Mesenchymal stem cell (in vitro differentiated cells and primary cell): ENCODE measurements around the gene ANKS1B.

Source experiments
- DNase-seq: peaks from one replicate; pipeline ENCODE4 v3.0.0-alpha.2; 2013
- H2AFZ ChIP-seq: one replicate; pipeline ENCODE4 v1.6.1; 2013; ENCODE audit warnings: low read depth, mild to moderate bottlenecking, control low read depth, inconsistent platforms, low read length, moderate library complexity
- H2AK5ac ChIP-seq: 2 replicates; pipeline ENCODE4 v1.6.1; 2013; ENCODE audit warnings: low read length, moderate library complexity, mild to moderate bottlenecking, inconsistent platforms; ENCODE audit not compliant: severe bottlenecking
- H2BK120ac ChIP-seq: one replicate; pipeline ENCODE4 v1.6.1; 2013; ENCODE audit warnings: low read depth, mild to moderate bottlenecking, inconsistent platforms, low read length, moderate library complexity
- H2BK12ac ChIP-seq, 2 experiments: one replicate each; pipeline ENCODE4 v1.6.1; 2013; ENCODE audit warnings: inconsistent platforms in 2 of 2, low read length in 2 of 2, mild to moderate bottlenecking in 2 of 2, moderate library complexity in 2 of 2, control low read depth in 1 of 2
- H2BK15ac ChIP-seq: one replicate; pipeline ENCODE4 v1.6.1; 2013; ENCODE audit warnings: mild to moderate bottlenecking, low read depth, inconsistent platforms; ENCODE audit not compliant: poor library complexity, severe bottlenecking
- H2BK5ac ChIP-seq: 2 replicates; pipeline ENCODE4 v1.6.1; 2013; ENCODE audit warnings: low read depth, mild to moderate bottlenecking, low read length, control low read depth, inconsistent platforms; ENCODE audit not compliant: poor library complexity, severe bottlenecking
- H3K14ac ChIP-seq, 2 experiments: one replicate each; pipeline ENCODE4 v1.6.1; 2013; ENCODE audit warnings: inconsistent platforms in 2 of 2, low read length in 2 of 2, control low read depth in 1 of 2, mild to moderate bottlenecking in 1 of 2, moderate library complexity in 1 of 2
- H3K18ac ChIP-seq, 2 experiments: one replicate each; pipeline ENCODE4 v1.6.1; 2013; ENCODE audit warnings: inconsistent platforms in 2 of 2, low read length in 2 of 2, control low read depth in 1 of 2, low read depth in 1 of 2, mild to moderate bottlenecking in 1 of 2
- H3K23ac ChIP-seq, 2 experiments: one replicate each; pipeline ENCODE4 v1.6.1; 2013; ENCODE audit warnings: inconsistent platforms in 2 of 2, low read length in 2 of 2, mild to moderate bottlenecking in 2 of 2, moderate library complexity in 2 of 2, control low read depth in 1 of 2
- H3K27ac ChIP-seq: 2 replicates; pipeline ENCODE4 v1.5.1; 2013; ENCODE audit warnings: mild to moderate bottlenecking, moderate library complexity, low read length, control low read depth, inconsistent platforms; ENCODE audit not compliant: poor library complexity, severe bottlenecking
- H3K27me3 ChIP-seq, 2 experiments: 2 replicates each; pipeline versions ENCODE4 v1.6.1 to v1.7.0; 2013; ENCODE audit warnings: low read length in 2 of 2, mild to moderate bottlenecking in 2 of 2, moderate library complexity in 2 of 2, control low read depth in 1 of 2, inconsistent platforms in 1 of 2; ENCODE audit not compliant: control insufficient read depth in 1 of 2, insufficient read depth in 1 of 2
- H3K36me3 ChIP-seq, 2 experiments: 2 replicates each; pipeline versions ENCODE4 v1.6.1 to v1.7.0; 2013; ENCODE audit warnings: low read length in 2 of 2, control low read depth in 1 of 2, inconsistent platforms in 1 of 2, low read depth in 1 of 2, mild to moderate bottlenecking in 1 of 2; ENCODE audit not compliant: insufficient read depth in 2 of 2, control insufficient read depth in 1 of 2
- H3K4ac ChIP-seq, 2 experiments: one replicate each; pipeline ENCODE4 v1.6.1; 2013; ENCODE audit warnings: inconsistent platforms in 2 of 2, low read length in 2 of 2, mild to moderate bottlenecking in 2 of 2, moderate library complexity in 2 of 2, control low read depth in 1 of 2, low read depth in 1 of 2
- H3K4me1 ChIP-seq: 2 replicates; pipeline ENCODE4 v1.6.1; 2013; ENCODE audit warnings: low read depth, low read length, control low read depth; ENCODE audit not compliant: control insufficient read depth, insufficient read depth
- H3K4me2 ChIP-seq: 2 replicates; pipeline ENCODE4 v1.6.1; 2013; ENCODE audit warnings: low read length, mild to moderate bottlenecking, inconsistent platforms; ENCODE audit not compliant: poor library complexity, severe bottlenecking
- H3K4me3 ChIP-seq, 2 experiments: 2 replicates each; pipeline versions ENCODE4 v1.5.1 to v1.7.0; 2013; ENCODE audit warnings: low read length in 2 of 2, mild to moderate bottlenecking in 2 of 2, control low read depth in 1 of 2, low read depth in 1 of 2; ENCODE audit not compliant: insufficient read depth in 1 of 2
- H3K79me1 ChIP-seq: replicated peaks from 2 replicates; pipeline ENCODE4 v1.6.1; 2013; ENCODE audit warnings: mild to moderate bottlenecking, control low read depth, low read length, inconsistent platforms; ENCODE audit not compliant: poor library complexity, severe bottlenecking
- H3K9ac ChIP-seq: 2 replicates; pipeline ENCODE4 v1.7.0; 2013; ENCODE audit warnings: mild to moderate bottlenecking, low read length, moderate library complexity
- H3K9me3 ChIP-seq: 2 replicates; pipeline ENCODE4 v1.7.0; 2013; ENCODE audit warnings: mild to moderate bottlenecking, low read length; ENCODE audit not compliant: control insufficient read depth
- H4K8ac ChIP-seq: one replicate; pipeline ENCODE4 v1.6.1; 2013; ENCODE audit warnings: inconsistent platforms, mild to moderate bottlenecking, low read length, moderate library complexity
- H4K91ac ChIP-seq: one replicate; pipeline ENCODE4 v1.6.1; 2013; ENCODE audit warnings: mild to moderate bottlenecking, low read length, inconsistent platforms
- WGBS: methylation state at CpG from one replicate; pipeline ENCODE4 v1.1.7; 2013; ENCODE audit warnings: mixed read lengths; 5-methylcytosine and 5-hydroxymethylcytosine counted together

ANKS1B gene

GRCh38 chr12:99549651-99550050, 435.1 kb downstream of the ANKS1B start:
- WGBS, result 87% methylated on average over 5 of the region's 5 CpGs
- H3K27ac ChIP-seq, result no peak overlapping the region
- no peaks in the 10 kb centered on the region for H3K79me1 ChIP-seq
- no peak overlapping the region for H2BK12ac ChIP-seq
- H4K8ac ChIP-seq, result no peak overlapping the region
- no peak overlapping the region for H3K4ac ChIP-seq
- no peaks in the 10 kb centered on the region for H3K27me3 ChIP-seq
- no peak overlapping the region for H4K91ac ChIP-seq
- H3K23ac ChIP-seq, result no peak overlapping the region
- no peak overlapping the region for H2BK120ac ChIP-seq
- peaks cover 7% of the 10 kb centered on the region for H3K9me3 ChIP-seq
- no peak overlapping the region for H2BK15ac ChIP-seq
- no peaks in the 10 kb centered on the region for H3K4me1 ChIP-seq
- no peaks in the 10 kb centered on the region for H3K36me3 ChIP-seq
- no peak overlapping the region for H3K9ac ChIP-seq
- H2AK5ac ChIP-seq, result no peak overlapping the region
- H3K14ac ChIP-seq, result no peak overlapping the region
- no peak overlapping the region for H2BK5ac ChIP-seq
- no peak overlapping the region for H2AFZ ChIP-seq
- DNase-seq, result no peak
- no peak overlapping the region for H3K4me2 ChIP-seq
- H3K18ac ChIP-seq, result no peak overlapping the region
- H3K4me3 ChIP-seq, result no peak overlapping the region

GRCh38 chr12:99549196-99549595, 435.5 kb downstream of the ANKS1B start:
- 75% methylated on average over 1 of the region's 1 CpG for WGBS

GRCh38 chr12:99544457-99544856, 440.3 kb downstream of the ANKS1B start:
- Histone ChIP-seq H2BK12ac (no peak overlapping the region), H3K14ac (no peak overlapping the region), H3K18ac (no peak overlapping the region), H3K23ac (no peak overlapping the region), H2BK5ac (no peak overlapping the region), H2AFZ (no peak overlapping the region), H2BK15ac (no peak overlapping the region), H3K4me2 (no peak overlapping the region), H4K91ac (no peak overlapping the region), H3K9ac (no peak overlapping the region), H2BK120ac (no peak overlapping the region), H3K79me1 (no peaks in the 10 kb centered on the region), H3K4me1 (no peaks in the 10 kb centered on the region), H3K4ac (no peak overlapping the region), H3K4me3 (no peak overlapping the region), H3K27ac (no peak overlapping the region), H3K27me3 (no peaks in the 10 kb centered on the region), H3K9me3 (peaks cover 15% of the 10 kb centered on the region), H2AK5ac (no peak overlapping the region), H4K8ac (no peak overlapping the region), H3K36me3 (no peaks in the 10 kb centered on the region)
- WGBS, result 29% methylated on average over 1 of the region's 1 CpG
- DNase-seq, result no peak

More at GRCh38 chr12:99549196-99549595, 435.5 kb downstream of the ANKS1B start:
- Histone ChIP-seq H3K4me3 (no peak overlapping the region), H3K14ac (no peak overlapping the region), H3K23ac (no peak overlapping the region), H2AFZ (no peak overlapping the region), H2BK120ac (no peak overlapping the region), H4K8ac (no peak overlapping the region), H3K18ac (no peak overlapping the region), H3K36me3 (no peaks in the 10 kb centered on the region), H3K4me1 (no peaks in the 10 kb centered on the region), H3K27me3 (no peaks in the 10 kb centered on the region), H3K4me2 (no peak overlapping the region), H3K4ac (no peak overlapping the region), H2BK5ac (no peak overlapping the region), H2BK15ac (no peak overlapping the region), H3K79me1 (no peaks in the 10 kb centered on the region), H2BK12ac (no peak overlapping the region), H2AK5ac (no peak overlapping the region), H3K9ac (no peak overlapping the region), H3K27ac (no peak overlapping the region), H3K9me3 (peaks cover 3% of the 10 kb centered on the region), H4K91ac (no peak overlapping the region)
- DNase-seq, result no peak

GRCh38 chr12:99529966-99530365, 454.8 kb downstream of the ANKS1B start:
- 43% methylated on average over 2 of the region's 2 CpGs for WGBS
- H3K14ac ChIP-seq, result no peak overlapping the region
- H2BK5ac ChIP-seq, result no peak overlapping the region
- no peak overlapping the region for H2BK12ac ChIP-seq
- H4K8ac ChIP-seq, result no peak overlapping the region
- no peak overlapping the region for H3K23ac ChIP-seq
- no peak overlapping the region for H3K18ac ChIP-seq
- H3K4me2 ChIP-seq, result no peak overlapping the region
- DNase-seq, result peak; percentile 29
- no peak overlapping the region for H2BK15ac ChIP-seq
- H2BK120ac ChIP-seq, result no peak overlapping the region
- H4K91ac ChIP-seq, result no peak overlapping the region
- H3K4ac ChIP-seq, result no peak overlapping the region
- H3K4me1 ChIP-seq, result no peaks in the 10 kb centered on the region
- H3K9ac ChIP-seq, result no peak overlapping the region
- H3K27ac ChIP-seq, result no peak overlapping the region
- no peak overlapping the region for H2AFZ ChIP-seq
- H2AK5ac ChIP-seq, result no peak overlapping the region
- H3K36me3 ChIP-seq, result no peaks in the 10 kb centered on the region
- peaks cover 14% of the 10 kb centered on the region for H3K9me3 ChIP-seq
- no peak overlapping the region for H3K4me3 ChIP-seq
- H3K79me1 ChIP-seq, result no peaks in the 10 kb centered on the region
- H3K27me3 ChIP-seq, result no peaks in the 10 kb centered on the region
